Astrocyte (in vitro differentiated cells and primary cell): ENCODE data around the gene USF3.

Experiments used
- CTCF ChIP-seq: IDR thresholded peaks from 2 replicates; pipeline ENCODE4 v1.5.1; 2011; ENCODE audit warnings: low read depth, mild to moderate bottlenecking, inconsistent platforms, low read length, moderate library complexity; ENCODE audit not compliant: insufficient read depth
- EZH2 ChIP-seq: IDR thresholded peaks from 2 replicates; pipeline ENCODE4 v1.6.1; 2012; ENCODE audit warnings: mild to moderate bottlenecking, low read length, inconsistent platforms; ENCODE audit not compliant: insufficient read depth

- TF ChIP-seq CTCF (no peak), EZH2 (no peak)
Measured at GRCh38 chr3:113659101-113659541, 37.3 kb downstream of the USF3 start.
